MM.1S (cell line): ENCODE data around the gene PRIM1.

Experiments
- CTCF ChIP-seq: fragments of 300-600 bp; sonication (generic); IDR thresholded peaks from 2 replicates; pipeline ENCODE4 v1.5.1; 2016; ENCODE audit warnings: antibody characterized with exemption, low read length, mixed read lengths
- EZH2 ChIP-seq: fragments of 300-600 bp; sonication (generic); optimal IDR thresholded peaks from 2 replicates; pipeline ENCODE3; 2017; ENCODE audit warnings: low read depth, mild to moderate bottlenecking, antibody characterized with exemption, low read length, mixed read lengths

- TF ChIP-seq CTCF, result no peak
- TF ChIP-seq EZH2, result no peak
Measured at GRCh38 chr12:56725723-56726102, 26.4 kb downstream of the PRIM1 start.
